ENCODE measurements around the gene PTPRN2. TPM values are rescaled to one million over a fixed set of nuclear protein-coding genes. Genes with fewer than 3 reads are reported as not detected.

Gene PTPRN2
- total and polyA plus RNA-seq, 2 of the 13 experiments (the other 11 are each of a cell fraction or from before 2014, with no cell fraction given) = 2.5 to 24.2 TPM

- Histone ChIP-seq H3K4me1 (ENCODE audit: insufficient read depth, low read length) (no peaks in the 10 kb centered on the region), H3K27ac (ENCODE audit: extremely low read length, insufficient read depth, low read length) (no peak overlapping the region), H3K36me3 (replicated peaks in 1 of 2; ENCODE audit: control insufficient read depth in 1 of 2, insufficient read depth in 2 of 2, low read length in 2 of 2) (no peaks in the 10 kb centered on the region), H3K79me2 (ENCODE audit: insufficient read depth, low read length) (no peaks in the 10 kb centered on the region), H4K20me1 (ENCODE audit: insufficient read depth, low read length) (no peaks in the 10 kb centered on the region; the same call in 1 of the 2 replicates), H3K27me3 (ENCODE audit: control insufficient read depth in 1 of 2, insufficient read depth in 2 of 2, low read length in 2 of 2) (no peaks in the 10 kb centered on the region), H3K9ac (ENCODE audit: insufficient read depth, low read depth, low read length) (no peak overlapping the region), H2AFZ (ENCODE audit: low read length) (no peak overlapping the region), H3K9me3 (ENCODE audit: low read length) (no peaks in the 10 kb centered on the region), H3K4me3 (replicated peaks in 1 of 3; ENCODE audit: insufficient read depth in 1 of 3, low read depth in 2 of 3, low read length in 3 of 3) (no peak overlapping the region), H3K4me2 (ENCODE audit: low read depth, low read length) (no peak overlapping the region)
- no peak for DNase-seq (ENCODE audit: low spot score)
- intact Hi-C loops (cut with micrococcal nuclease; ENCODE audit: unreplicated experiment) = no loop called here
- no peak for TF ChIP-seq ZSCAN5A (CRISPR knock-in tag; IDR thresholded peaks at IDR 0.05; ENCODE audit: borderline replicate concordance)
- TF ChIP-seq HNRNPH1 (optimal IDR thresholded peaks at IDR 0.05; ENCODE audit: low read depth, low read length) = no peak
- ChIA-PET POLR2A (no interaction called here), CTCF (ENCODE audit: low intra/inter-chr PET ratio, low total read pairs) (no interaction called here)
- BruUV-seq (replicated peaks) = no TSS peak
- FAIRE-seq = no peak
- WGBS (ENCODE audit: low lambda C conversion rate) = 85% methylated on average over 19 of the region's 28 CpGs
- in situ Hi-C loops (cut with HindIII; ENCODE audit: extremely low pct_ligation_motif_present, low pct_unique_long_range_greater_than_20kb) = loop anchor here (25.0 kb wide), 1 partner anchor 295 kb away; no protein-coding TSS in a partner anchor
- ATAC-seq = no peak; the same call in 2 of the 3 replicates
Measured at GRCh38 chr7:158067219-158067930, 520.2 kb downstream of the PTPRN2 start.

- Histone ChIP-seq H3K27me3 (ENCODE audit: control insufficient read depth in 1 of 2, insufficient read depth in 2 of 2, low read length in 2 of 2) (no peaks in the 10 kb centered on the region), H3K4me1 (ENCODE audit: insufficient read depth, low read length) (no peaks in the 10 kb centered on the region), H4K20me1 (ENCODE audit: insufficient read depth, low read length) (no peaks in the 10 kb centered on the region; the same call in 1 of the 2 replicates), H3K4me2 (ENCODE audit: low read depth, low read length) (no peak overlapping the region), H2AFZ (ENCODE audit: low read length) (no peak overlapping the region), H3K4me3 (replicated peaks in 1 of 3; ENCODE audit: insufficient read depth in 1 of 3, low read depth in 2 of 3, low read length in 3 of 3) (no peak overlapping the region), H3K9me3 (ENCODE audit: low read length) (no peaks in the 10 kb centered on the region), H3K27ac (ENCODE audit: extremely low read length, insufficient read depth, low read length) (no peak overlapping the region), H3K9ac (ENCODE audit: insufficient read depth, low read depth, low read length) (no peak overlapping the region), H3K36me3 (replicated peaks in 1 of 2; ENCODE audit: control insufficient read depth in 1 of 2, insufficient read depth in 2 of 2, low read length in 2 of 2) (no peaks in the 10 kb centered on the region), H3K79me2 (ENCODE audit: insufficient read depth, low read length) (no peaks in the 10 kb centered on the region)
- DNase-seq (ENCODE audit: low spot score) (no peak), FAIRE-seq (no peak), ATAC-seq (no peak)
- WGBS (ENCODE audit: low lambda C conversion rate) = 83% methylated on average over 3 of the region's 4 CpGs
- intact Hi-C loops (cut with micrococcal nuclease; ENCODE audit: unreplicated experiment) = no loop called here
- in situ Hi-C loops (cut with HindIII; ENCODE audit: extremely low pct_ligation_motif_present, low pct_unique_long_range_greater_than_20kb) = loop anchor here (25.0 kb wide), 1 partner anchor 296 kb away; no protein-coding TSS in a partner anchor
- no peak for TF ChIP-seq ZNF576 (CRISPR knock-in tag; IDR thresholded peaks at IDR 0.05)
- no peak for TF ChIP-seq ZNF431 (CRISPR knock-in tag; IDR thresholded peaks at IDR 0.05; ENCODE audit: borderline replicate concordance, low read depth)
- no peak for TF ChIP-seq ZNF792 (CRISPR knock-in tag; IDR thresholded peaks at IDR 0.05)
- no peak for TF ChIP-seq CCAR2 (optimal IDR thresholded peaks at IDR 0.05; ENCODE audit: low read depth, low read length)
- TF ChIP-seq CENPT (CRISPR knock-in tag; IDR thresholded peaks at IDR 0.05; ENCODE audit: low read depth) = no peak
- no peak for TF ChIP-seq MTF2 (CRISPR knock-in tag; IDR thresholded peaks at IDR 0.05; ENCODE audit: borderline replicate concordance)
- no peak for TF ChIP-seq IRF1 (CRISPR knock-in tag; IDR thresholded peaks at IDR 0.05; ENCODE audit: low read depth)
- TF ChIP-seq ZNF282 (IDR thresholded peaks at IDR 0.05; ENCODE audit: partially characterized antibody) = no peak
- no peak for TF ChIP-seq MAF1 (CRISPR knock-in tag; IDR thresholded peaks at IDR 0.05; ENCODE audit: borderline replicate concordance)
- no peak for TF ChIP-seq RNF2 (conservative IDR thresholded peaks at IDR 0.05; ENCODE audit: low read depth)
- ChIA-PET CTCF (ENCODE audit: low intra/inter-chr PET ratio, low total read pairs) (no interaction called here), POLR2A (no interaction called here)
- BruUV-seq (replicated peaks) = no TSS peak
Measured at GRCh38 chr7:158066085-158066484, 521.5 kb downstream of the PTPRN2 start.
